ENCODE measurements around the gene FOXA1.

The FOXA1 gene

GRCh38 chr14:37601865-37602264 is 6.8 kb upstream of the FOXA1 start:
- DNase-seq, result no peak

- DNase-seq, result no peak
These were observed 6.1 kb upstream of the FOXA1 start for GRCh38 chr14:37600880-37601741.

- peak; percentile 8 to 28 for DNase-seq
These were observed 4.7 kb upstream of the FOXA1 start for GRCh38 chr14:37599507-37600368.

GRCh38 chr14:37598747-37599506 is 3.9 kb upstream of the FOXA1 start:
- DNase-seq, result no peak

GRCh38 chr14:37597914-37598746 is 3.1 kb upstream of the FOXA1 start:
- DNase-seq, result no peak

GRCh38 chr14:37597538-37597913 is 2.5 kb upstream of the FOXA1 start:
- DNase-seq, result no peak

GRCh38 chr14:37596790-37597472 is 1.9 kb upstream of the FOXA1 start:
- DNase-seq, result no peak

- peak; percentile 70 to 77 for DNase-seq
These were observed 966 bp upstream of the FOXA1 start for GRCh38 chr14:37595809-37596621.

GRCh38 chr14:37594238-37594970 is 645 bp downstream of the FOXA1 start:
- DNase-seq, result peak; percentile 82 to 87

- no peak for DNase-seq
These were observed 1.4 kb downstream of the FOXA1 start for GRCh38 chr14:37593511-37594237.

- no peak for DNase-seq
These were observed 2.3 kb downstream of the FOXA1 start for GRCh38 chr14:37592482-37593408.

GRCh38 chr14:37591941-37592481 is 3.0 kb downstream of the FOXA1 start:
- DNase-seq, result no peak

- DNase-seq, result no peak
These were observed 3.6 kb downstream of the FOXA1 start for GRCh38 chr14:37591311-37591940.

GRCh38 chr14:37590428-37591139 is 4.5 kb downstream of the FOXA1 start:
- no peak for DNase-seq

- no peak for DNase-seq
These were observed 5.2 kb downstream of the FOXA1 start for GRCh38 chr14:37589715-37590427.

All from Kasumi-1 (cell line).